HepG2 (cell line): ENCODE results near the gene SUV39H2. TPM values are rescaled to one million over a fixed set of nuclear protein-coding genes. Genes with fewer than 3 reads are reported as not detected.

ENCODE experiments used
- DZIP1 ChIP-seq: sonication (generic); formaldehyde crosslinking; IDR thresholded peaks from 2 replicates; pipeline ENCODE4 v1.5.0; 2020; ENCODE audit warnings: mild to moderate bottlenecking, missing genetic modification reagents
- HHEX ChIP-seq: IDR thresholded peaks from 2 replicates; pipeline ENCODE4 v1.6.1; 2016; ENCODE audit warnings: control low read depth
- KLF6 ChIP-seq: IDR thresholded peaks from 2 replicates; pipeline ENCODE4 v1.8.0; 2016; ENCODE audit warnings: missing biosample characterization, missing genetic modification reagents
- PAF1 ChIP-seq: IDR thresholded peaks from 2 replicates; pipeline ENCODE4 v1.6.1; 2016; ENCODE audit warnings: missing genetic modification reagents, missing compliant biosample characterization
- PBX3 ChIP-seq: sonication (generic); formaldehyde crosslinking; IDR thresholded peaks from 2 replicates; pipeline ENCODE4 v1.8.1; 2023; ENCODE audit warnings: missing genetic modification reagents, inconsistent platforms, borderline replicate concordance
- REL ChIP-seq: sonication (generic); formaldehyde crosslinking; conservative IDR thresholded peaks from 2 replicates; pipeline ENCODE4 v1.8.0; 2022; ENCODE audit warnings: mild to moderate bottlenecking, missing genetic modification reagents, moderate library complexity
- RXRA ChIP-seq: sonication (generic); formaldehyde crosslinking; IDR thresholded peaks from 2 replicates; pipeline ENCODE4 v1.5.1; 2020; ENCODE audit warnings: missing genetic modification reagents
- SMARCE1 ChIP-seq: fragments of 450-650 bp; IDR thresholded peaks from 2 replicates; pipeline ENCODE4 v1.6.1; 2017; ENCODE audit warnings: borderline replicate concordance
- SOX5 ChIP-seq: IDR thresholded peaks from 2 replicates; pipeline ENCODE4 v1.6.1; 2016; ENCODE audit warnings: borderline replicate concordance
- SSRP1 ChIP-seq: IDR thresholded peaks from 2 replicates; pipeline ENCODE4 v1.6.1; 2016; ENCODE audit warnings: control low read depth
- TRIM22 ChIP-seq: fragments of 450-650 bp; IDR thresholded peaks from 2 replicates; pipeline ENCODE4 v1.6.1; 2017
- ZNF737 ChIP-seq: sonication (generic); formaldehyde crosslinking; IDR thresholded peaks from 2 replicates; pipeline ENCODE4 v1.5.0; 2020; ENCODE audit warnings: missing genetic modification reagents, mild to moderate bottlenecking, borderline replicate concordance
- ZZZ3 ChIP-seq: sonication (generic); formaldehyde crosslinking; IDR thresholded peaks from 2 replicates; pipeline ENCODE4 v1.4.0; 2020; ENCODE audit warnings: missing genetic modification reagents, mild to moderate bottlenecking, borderline replicate concordance
- polyA plus RNA-seq, 8 experiments: library from polyadenylated mRNA; depleted of rRNA in 3 of 8; stranded (reverse) in 7 of 8; unstranded in 1 of 8; fragments of >200 nt; fragmentation: Illumina TruSeq in 4 of 8; extraction: Trizol in 4 of 8; gene quantifications; 2 replicates each; pipeline versions ENCODE4 v1.2.1 to v1.2.3, GENCODE V29; 2011 to 2016; ENCODE audit warnings: low read depth in 4 of 8, missing spikeins in 1 of 8, mixed read lengths in 1 of 8; ENCODE audit not compliant: insufficient read depth in 1 of 8
- total RNA-seq, 5 experiments: library from RNA; depleted of rRNA; stranded (reverse); fragments of >200 nt; fragmentation: Illumina TruSeq; extraction: Trizol; gene quantifications; 2 replicates each; pipeline ENCODE4 v1.2.3, GENCODE V29; 2016; ENCODE audit warnings: low read depth in 1 of 5
- TF ChIP-seq, protein P1 (sequence below): sonication (generic); formaldehyde crosslinking; IDR thresholded peaks from 2 replicates; pipeline ENCODE4 v1.5.1; 2020; ENCODE audit warnings: missing genetic modification reagents, mild to moderate bottlenecking, borderline replicate concordance
- TF ChIP-seq, protein P2 (sequence below): sonication (generic); formaldehyde crosslinking; IDR thresholded peaks from 2 replicates; pipeline ENCODE4 v1.4.0; 2020; ENCODE audit warnings: mild to moderate bottlenecking, missing genetic modification reagents
- TF ChIP-seq, protein P3 (sequence below): IDR thresholded peaks from 2 replicates; pipeline ENCODE4 v1.6.1; 2016; ENCODE audit warnings: missing compliant biosample characterization, missing genetic modification reagents, borderline replicate concordance

The SUV39H2 gene
- total and polyA plus RNA-seq, 2 of the 13 experiments (the other 11 are each of a cell fraction or from before 2014, with no cell fraction given), result 9.0 to 44.3 TPM

GRCh38 chr10:14837757-14838581, 40.7 kb upstream of the SUV39H2 start, which contains the start of the genes CDNF, HSPA14 and MSANTD7 (continued):
- TF ChIP-seq ZNF737, result no peak
- TF ChIP-seq PAF1, result no peak
- peak; percentile 55 for TF ChIP-seq RXRA (CRISPR knock-in tag)
- TF ChIP-seq TRIM22, result no peak
- TF ChIP-seq ZZZ3 (CRISPR knock-in tag), result peak; percentile 13; the same call in 1 of the 2 replicates
- TF ChIP-seq, protein P1, sequence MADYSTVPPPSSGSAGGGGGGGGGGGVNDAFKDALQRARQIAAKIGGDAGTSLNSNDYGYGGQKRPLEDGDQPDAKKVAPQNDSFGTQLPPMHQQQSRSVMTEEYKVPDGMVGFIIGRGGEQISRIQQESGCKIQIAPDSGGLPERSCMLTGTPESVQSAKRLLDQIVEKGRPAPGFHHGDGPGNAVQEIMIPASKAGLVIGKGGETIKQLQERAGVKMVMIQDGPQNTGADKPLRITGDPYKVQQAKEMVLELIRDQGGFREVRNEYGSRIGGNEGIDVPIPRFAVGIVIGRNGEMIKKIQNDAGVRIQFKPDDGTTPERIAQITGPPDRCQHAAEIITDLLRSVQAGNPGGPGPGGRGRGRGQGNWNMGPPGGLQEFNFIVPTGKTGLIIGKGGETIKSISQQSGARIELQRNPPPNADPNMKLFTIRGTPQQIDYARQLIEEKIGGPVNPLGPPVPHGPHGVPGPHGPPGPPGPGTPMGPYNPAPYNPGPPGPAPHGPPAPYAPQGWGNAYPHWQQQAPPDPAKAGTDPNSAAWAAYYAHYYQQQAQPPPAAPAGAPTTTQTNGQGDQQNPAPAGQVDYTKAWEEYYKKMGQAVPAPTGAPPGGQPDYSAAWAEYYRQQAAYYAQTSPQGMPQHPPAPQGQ (CRISPR knock-in tag), result no peak
- no peak for TF ChIP-seq SSRP1
- TF ChIP-seq PBX3 (CRISPR knock-in tag), result 0 out of 2 replicates have a peak, but pooled peaks have one; percentile 41
- TF ChIP-seq SMARCE1, result no peak
- peak; percentile 39; the same call in 1 of the 2 replicates for TF ChIP-seq KLF6
- no peak for TF ChIP-seq HHEX (CRISPR knock-in tag)
- TF ChIP-seq, protein P2, sequence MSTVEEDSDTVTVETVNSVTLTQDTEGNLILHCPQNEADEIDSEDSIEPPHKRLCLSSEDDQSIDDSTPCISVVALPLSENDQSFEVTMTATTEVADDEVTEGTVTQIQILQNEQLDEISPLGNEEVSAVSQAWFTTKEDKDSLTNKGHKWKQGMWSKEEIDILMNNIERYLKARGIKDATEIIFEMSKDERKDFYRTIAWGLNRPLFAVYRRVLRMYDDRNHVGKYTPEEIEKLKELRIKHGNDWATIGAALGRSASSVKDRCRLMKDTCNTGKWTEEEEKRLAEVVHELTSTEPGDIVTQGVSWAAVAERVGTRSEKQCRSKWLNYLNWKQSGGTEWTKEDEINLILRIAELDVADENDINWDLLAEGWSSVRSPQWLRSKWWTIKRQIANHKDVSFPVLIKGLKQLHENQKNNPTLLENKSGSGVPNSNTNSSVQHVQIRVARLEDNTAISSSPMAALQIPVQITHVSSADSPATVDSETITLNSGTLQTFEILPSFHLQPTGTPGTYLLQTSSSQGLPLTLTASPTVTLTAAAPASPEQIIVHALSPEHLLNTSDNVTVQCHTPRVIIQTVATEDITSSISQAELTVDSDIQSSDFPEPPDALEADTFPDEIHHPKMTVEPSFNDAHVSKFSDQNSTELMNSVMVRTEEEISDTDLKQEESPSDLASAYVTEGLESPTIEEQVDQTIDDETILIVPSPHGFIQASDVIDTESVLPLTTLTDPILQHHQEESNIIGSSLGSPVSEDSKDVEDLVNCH (CRISPR knock-in tag), result no peak
- peak; percentile 76; the same call in 1 of the 2 replicates for TF ChIP-seq REL (CRISPR knock-in tag)
- TF ChIP-seq, protein P3, sequence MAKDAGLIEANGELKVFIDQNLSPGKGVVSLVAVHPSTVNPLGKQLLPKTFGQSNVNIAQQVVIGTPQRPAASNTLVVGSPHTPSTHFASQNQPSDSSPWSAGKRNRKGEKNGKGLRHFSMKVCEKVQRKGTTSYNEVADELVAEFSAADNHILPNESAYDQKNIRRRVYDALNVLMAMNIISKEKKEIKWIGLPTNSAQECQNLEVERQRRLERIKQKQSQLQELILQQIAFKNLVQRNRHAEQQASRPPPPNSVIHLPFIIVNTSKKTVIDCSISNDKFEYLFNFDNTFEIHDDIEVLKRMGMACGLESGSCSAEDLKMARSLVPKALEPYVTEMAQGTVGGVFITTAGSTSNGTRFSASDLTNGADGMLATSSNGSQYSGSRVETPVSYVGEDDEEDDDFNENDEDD, result peak; percentile 95; the same call in 1 of the 2 replicates
- no peak for TF ChIP-seq SOX5 (CRISPR knock-in tag)
- 0 out of 2 replicates have a peak, but pooled peaks have one; percentile 24 for TF ChIP-seq DZIP1
